ENCODE results near the gene KCNH1.

The KCNH1 gene

GRCh38 chr1:211126622-211127021 is 7.3 kb downstream of the KCNH1 start:
- Histone ChIP-seq H3K4me1 (ENCODE audit: control insufficient read depth in 2 of 2, insufficient read depth in 1 of 2, low read depth in 1 of 2, low read length in 2 of 2) (no peaks in the 10 kb centered on the region), H3K18ac (ENCODE audit: low read length) (no peak overlapping the region), H3K4me2 (ENCODE audit: insufficient read depth, low read length, poor library complexity, severe bottlenecking) (no peak overlapping the region), H3K4me3 (ENCODE audit: low read length in 2 of 2) (no peak overlapping the region), H2AK5ac (ENCODE audit: low read depth, low read length) (no peak overlapping the region), H3K23ac (ENCODE audit: low read depth, low read length, poor library complexity) (no peak overlapping the region), H4K91ac (ENCODE audit: low read depth, low read length, poor library complexity) (no peak overlapping the region), H3K36me3 (replicated peaks in 1 of 2; ENCODE audit: control insufficient read depth in 2 of 2, insufficient read depth in 2 of 2, low read length in 2 of 2) (no peaks in the 10 kb centered on the region), H4K8ac (ENCODE audit: low read depth, low read length) (no peak overlapping the region), H3K4ac (ENCODE audit: low read length) (no peak overlapping the region), H2AFZ (ENCODE audit: low read length) (no peak overlapping the region), H3K79me1 (ENCODE audit: low read depth, low read length) (no peaks in the 10 kb centered on the region), H2BK15ac (ENCODE audit: low read length) (no peak overlapping the region), H3K27ac (replicated peaks; ENCODE audit: low read length) (no peak overlapping the region), H3K27me3 (ENCODE audit: control insufficient read depth in 3 of 3, insufficient read depth in 3 of 3, low read depth in 1 of 3, low read length in 3 of 3) (no peaks in the 10 kb centered on the region), H3K14ac (ENCODE audit: low read length) (no peak overlapping the region), H2BK5ac (ENCODE audit: low read length) (no peak overlapping the region), H3K9me3 (replicated peaks in 1 of 2; ENCODE audit: control insufficient read depth in 2 of 2, insufficient read depth in 1 of 2, low read depth in 1 of 2, low read length in 2 of 2) (peaks cover 0 to 4% of the 10 kb centered on the region in 2 donors), H2BK12ac (ENCODE audit: low read length) (no peak overlapping the region), H2BK120ac (ENCODE audit: low read depth, low read length) (no peak overlapping the region), H3K9ac (ENCODE audit: low read depth, low read length, poor library complexity) (no peak overlapping the region)
- DNase-seq (ENCODE audit: low spot score): no peak
- no CpG with 5 or more reads among the region's 2 CpGs for WGBS, 2 donors (ENCODE audit: extremely low coverage in 2 of 2, insufficient read length in 2 of 2, insufficient replicate concordance in 1 of 2)

- H3K79me1 ChIP-seq (ENCODE audit: low read depth, low read length): no peaks in the 10 kb centered on the region
- no peak overlapping the region for H3K14ac ChIP-seq (ENCODE audit: low read length)
- no peak overlapping the region for H3K4ac ChIP-seq (ENCODE audit: low read length)
- H4K8ac ChIP-seq (ENCODE audit: low read depth, low read length): no peak overlapping the region
- no peak overlapping the region for H3K4me3 ChIP-seq (ENCODE audit: low read length in 2 of 2)
- no peak overlapping the region for H2BK5ac ChIP-seq (ENCODE audit: low read length)
- H3K9me3 ChIP-seq (replicated peaks in 1 of 2; ENCODE audit: control insufficient read depth in 2 of 2, insufficient read depth in 1 of 2, low read depth in 1 of 2, low read length in 2 of 2): no peaks in the 10 kb centered on the region
- H2AK5ac ChIP-seq (ENCODE audit: low read depth, low read length): no peak overlapping the region
- H2AFZ ChIP-seq (ENCODE audit: low read length): no peak overlapping the region
- H2BK15ac ChIP-seq (ENCODE audit: low read length): no peak overlapping the region
- H2BK12ac ChIP-seq (ENCODE audit: low read length): no peak overlapping the region
- H3K36me3 ChIP-seq (replicated peaks in 1 of 2; ENCODE audit: control insufficient read depth in 2 of 2, insufficient read depth in 2 of 2, low read length in 2 of 2): no peaks in the 10 kb centered on the region
- no peaks in the 10 kb centered on the region for H3K27me3 ChIP-seq (ENCODE audit: control insufficient read depth in 3 of 3, insufficient read depth in 3 of 3, low read depth in 1 of 3, low read length in 3 of 3)
- H3K23ac ChIP-seq (ENCODE audit: low read depth, low read length, poor library complexity): no peak overlapping the region
- H3K4me1 ChIP-seq (ENCODE audit: control insufficient read depth in 2 of 2, insufficient read depth in 1 of 2, low read depth in 1 of 2, low read length in 2 of 2): peaks cover 0 to 2% of the 10 kb centered on the region in 2 donors
- H4K91ac ChIP-seq (ENCODE audit: low read depth, low read length, poor library complexity): no peak overlapping the region
- no peak overlapping the region for H3K18ac ChIP-seq (ENCODE audit: low read length)
- no peak for DNase-seq (ENCODE audit: low spot score)
- WGBS, 2 donors (ENCODE audit: extremely low coverage in 2 of 2, insufficient read length in 2 of 2, insufficient replicate concordance in 1 of 2): no CpG with 5 or more reads among the region's 9 CpGs
- H3K27ac ChIP-seq (replicated peaks; ENCODE audit: low read length): no peak overlapping the region
- no peak overlapping the region for H2BK120ac ChIP-seq (ENCODE audit: low read depth, low read length)
- no peak overlapping the region for H3K4me2 ChIP-seq (ENCODE audit: insufficient read depth, low read length, poor library complexity, severe bottlenecking)
- H3K9ac ChIP-seq (ENCODE audit: low read depth, low read length, poor library complexity): no peak overlapping the region
Observed at GRCh38 chr1:211118407-211119102, 15.4 kb downstream of the KCNH1 start.

DNA sequence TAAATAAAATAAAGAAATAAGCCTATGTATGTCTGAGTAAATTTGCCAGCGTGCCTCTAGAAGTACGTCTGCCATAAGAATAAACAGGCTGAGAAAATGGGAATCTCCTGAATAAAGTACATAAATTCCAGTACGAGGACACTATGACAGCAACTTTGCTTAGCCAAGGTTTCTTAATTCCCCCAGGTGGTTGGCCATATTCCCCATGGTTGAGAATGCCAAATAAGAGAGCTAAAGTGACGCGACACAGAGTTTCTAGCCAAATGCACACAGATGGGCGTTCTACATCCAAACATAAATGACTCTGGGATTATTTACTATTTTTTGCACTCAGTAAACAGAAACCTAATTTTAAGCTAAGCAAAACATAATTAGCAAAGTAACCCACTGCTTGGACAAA is 19.5 kb downstream of the KCNH1 start:
- no peak overlapping the region for H3K23ac ChIP-seq (ENCODE audit: low read depth, low read length, poor library complexity)
- no peak overlapping the region for H3K4me3 ChIP-seq (ENCODE audit: low read length in 2 of 2)
- H3K18ac ChIP-seq (ENCODE audit: low read length): no peak overlapping the region
- H3K27ac ChIP-seq (replicated peaks; ENCODE audit: low read length): no peak overlapping the region
- no peak overlapping the region for H2BK120ac ChIP-seq (ENCODE audit: low read depth, low read length)
- peaks cover 0 to 6% of the 10 kb centered on the region in 2 donors for H3K9me3 ChIP-seq (replicated peaks in 1 of 2; ENCODE audit: control insufficient read depth in 2 of 2, insufficient read depth in 1 of 2, low read depth in 1 of 2, low read length in 2 of 2)
- no peak overlapping the region for H4K91ac ChIP-seq (ENCODE audit: low read depth, low read length, poor library complexity)
- H2BK5ac ChIP-seq (ENCODE audit: low read length): no peak overlapping the region
- H3K9ac ChIP-seq (ENCODE audit: low read depth, low read length, poor library complexity): no peak overlapping the region
- no CpG with 5 or more reads among the region's 6 CpGs for WGBS, 2 donors (ENCODE audit: extremely low coverage in 2 of 2, insufficient read length in 2 of 2, insufficient replicate concordance in 1 of 2)
- no peak overlapping the region for H2AFZ ChIP-seq (ENCODE audit: low read length)
- H3K36me3 ChIP-seq (replicated peaks in 1 of 2; ENCODE audit: control insufficient read depth in 2 of 2, insufficient read depth in 2 of 2, low read length in 2 of 2): no peaks in the 10 kb centered on the region
- H2AK5ac ChIP-seq (ENCODE audit: low read depth, low read length): no peak overlapping the region
- no peaks in the 10 kb centered on the region for H3K79me1 ChIP-seq (ENCODE audit: low read depth, low read length)
- H3K27me3 ChIP-seq (ENCODE audit: control insufficient read depth in 3 of 3, insufficient read depth in 3 of 3, low read depth in 1 of 3, low read length in 3 of 3): no peaks in the 10 kb centered on the region
- H3K4me1 ChIP-seq (ENCODE audit: control insufficient read depth in 2 of 2, insufficient read depth in 1 of 2, low read depth in 1 of 2, low read length in 2 of 2): peaks cover 0 to 2% of the 10 kb centered on the region in 2 donors
- no peak overlapping the region for H3K4me2 ChIP-seq (ENCODE audit: insufficient read depth, low read length, poor library complexity, severe bottlenecking)
- no peak overlapping the region for H4K8ac ChIP-seq (ENCODE audit: low read depth, low read length)
- H3K4ac ChIP-seq (ENCODE audit: low read length): no peak overlapping the region
- H3K14ac ChIP-seq (ENCODE audit: low read length): no peak overlapping the region
- no peak overlapping the region for H2BK12ac ChIP-seq (ENCODE audit: low read length)
- H2BK15ac ChIP-seq (ENCODE audit: low read length): no peak overlapping the region
- DNase-seq (ENCODE audit: low spot score): no peak

GRCh38 chr1:211113566-211113965 is 20.4 kb downstream of the KCNH1 start:
- H3K36me3 ChIP-seq (replicated peaks in 1 of 2; ENCODE audit: control insufficient read depth in 2 of 2, insufficient read depth in 2 of 2, low read length in 2 of 2): no peaks in the 10 kb centered on the region
- H3K4me2 ChIP-seq (ENCODE audit: insufficient read depth, low read length, poor library complexity, severe bottlenecking): no peak overlapping the region
- no peak overlapping the region for H3K9ac ChIP-seq (ENCODE audit: low read depth, low read length, poor library complexity)
- DNase-seq (ENCODE audit: low spot score): no peak
- H3K14ac ChIP-seq (ENCODE audit: low read length): no peak overlapping the region
- peaks cover 0 to 2% of the 10 kb centered on the region in 2 donors for H3K4me1 ChIP-seq (ENCODE audit: control insufficient read depth in 2 of 2, insufficient read depth in 1 of 2, low read depth in 1 of 2, low read length in 2 of 2)
- no peak overlapping the region for H3K18ac ChIP-seq (ENCODE audit: low read length)
- H4K8ac ChIP-seq (ENCODE audit: low read depth, low read length): no peak overlapping the region
- H2BK12ac ChIP-seq (ENCODE audit: low read length): no peak overlapping the region
- no peak overlapping the region for H3K4me3 ChIP-seq (ENCODE audit: low read length in 2 of 2)
- H2BK5ac ChIP-seq (ENCODE audit: low read length): no peak overlapping the region
- H4K91ac ChIP-seq (ENCODE audit: low read depth, low read length, poor library complexity): no peak overlapping the region
- H3K27me3 ChIP-seq (ENCODE audit: control insufficient read depth in 3 of 3, insufficient read depth in 3 of 3, low read depth in 1 of 3, low read length in 3 of 3): no peaks in the 10 kb centered on the region
- no CpG with 5 or more reads among the region's 2 CpGs for WGBS, 2 donors (ENCODE audit: extremely low coverage in 2 of 2, insufficient read length in 2 of 2, insufficient replicate concordance in 1 of 2)
- no peak overlapping the region for H3K27ac ChIP-seq (replicated peaks; ENCODE audit: low read length)
- no peak overlapping the region for H2BK120ac ChIP-seq (ENCODE audit: low read depth, low read length)
- H3K23ac ChIP-seq (ENCODE audit: low read depth, low read length, poor library complexity): no peak overlapping the region
- H2BK15ac ChIP-seq (ENCODE audit: low read length): no peak overlapping the region
- H3K9me3 ChIP-seq (replicated peaks in 1 of 2; ENCODE audit: control insufficient read depth in 2 of 2, insufficient read depth in 1 of 2, low read depth in 1 of 2, low read length in 2 of 2): peaks cover 0 to 6% of the 10 kb centered on the region in 2 donors
- H2AFZ ChIP-seq (ENCODE audit: low read length): no peak overlapping the region
- H3K79me1 ChIP-seq (ENCODE audit: low read depth, low read length): no peaks in the 10 kb centered on the region
- H3K4ac ChIP-seq (ENCODE audit: low read length): no peak overlapping the region
- no peak overlapping the region for H2AK5ac ChIP-seq (ENCODE audit: low read depth, low read length)

Data from neuronal stem cell (in vitro differentiated cells).